SK-N-SH (cell line): Measurements from ENCODE around the gene NEMP1. TPM values are rescaled to one million over a fixed set of nuclear protein-coding genes. Genes with fewer than 3 reads are reported as not detected.
A peak's percentile ranks its signal among the peaks of the same experiment; 100 is the strongest.

Source experiments
- CTCF ChIA-PET: fragments of 300-600, 350-600 bp; formaldehyde crosslinking; extraction: SDS; loops from one replicate; lab custom pipeline; 2021; lab: Yijun Ruan, JAX
- POLR2A ChIA-PET: fragments of 350-600 bp; sonication (Branson Sonifier 250); formaldehyde crosslinking; extraction: SDS; loops from one replicate; lab custom pipeline; 2020; ENCODE audit warnings: antibody characterized with exemption, inconsistent platforms; lab: Yijun Ruan, JAX
- DNase-seq: peaks from one replicate; pipeline ENCODE4 v3.0.0; 2012
- H2AFZ ChIP-seq: fragments of 200-600 bp; sonication (generic); 2 replicates; pipeline ENCODE4 v1.8.1; 2016; ENCODE audit warnings: antibody characterized with exemption, mild to moderate bottlenecking, low read depth
- H3F3A ChIP-seq: fragments of 200-600 bp; sonication (generic); replicated peaks from 2 replicates; pipeline ENCODE3; 2016; ENCODE audit warnings: antibody characterized with exemption, mild to moderate bottlenecking; ENCODE audit not compliant: insufficient read depth
- H3K27ac ChIP-seq, 2 experiments: fragments of 200-500 bp in 1 of 2; fragments of 200-600 bp in 1 of 2; sonication (Bioruptor generic) in 1 of 2; sonication (generic), shearing (Covaris generic) in 1 of 2; 2 replicates each; pipeline versions ENCODE4 v1.5.1 to v1.6.1; 2014 to 2016; ENCODE audit warnings: low read depth in 2 of 2, inconsistent platforms in 1 of 2, low read length in 1 of 2, mild to moderate bottlenecking in 1 of 2, mixed read lengths in 1 of 2
- H3K27me3 ChIP-seq: fragments of 200-600 bp; sonication (generic), shearing (Covaris generic); 2 replicates; pipeline ENCODE4 v1.6.1; 2016; ENCODE audit warnings: mixed run types; ENCODE audit not compliant: insufficient read depth
- H3K36me3 ChIP-seq, 2 experiments: fragments of 200-500 bp in 1 of 2; fragments of 200-600 bp in 1 of 2; sonication (Bioruptor generic) in 1 of 2; sonication (generic) in 1 of 2; replicated peaks in 1 of 2; 2 replicates each; pipeline versions ENCODE3 to v1.5.1; 2014 to 2016; ENCODE audit warnings: low read length in 1 of 2, mild to moderate bottlenecking in 1 of 2; ENCODE audit not compliant: insufficient read depth in 2 of 2, control insufficient read depth in 1 of 2
- H3K4me1 ChIP-seq, 2 experiments: fragments of 200-500 bp in 1 of 2; fragments of 200-600 bp in 1 of 2; sonication (Bioruptor generic) in 1 of 2; sonication (generic), shearing (Covaris generic) in 1 of 2; 2 replicates each; pipeline versions ENCODE4 v1.5.1 to v1.6.1; 2014 to 2016; ENCODE audit warnings: low read depth in 1 of 2, low read length in 1 of 2, mixed run types in 1 of 2; ENCODE audit not compliant: insufficient read depth in 2 of 2, control insufficient read depth in 1 of 2
- H3K4me2 ChIP-seq: fragments of 200-600 bp; sonication (generic), shearing (Covaris generic); 2 replicates; pipeline ENCODE4 v1.6.1; 2017; ENCODE audit warnings: mixed run types
- H3K4me3 ChIP-seq, 2 experiments: fragments of 200-500 bp in 1 of 2; fragments of 200-600 bp in 1 of 2; sonication (Bioruptor generic) in 1 of 2; sonication (generic), shearing (Covaris generic) in 1 of 2; 2 replicates each; pipeline versions ENCODE4 v1.5.1 to v1.8.1; 2014 to 2016; ENCODE audit warnings: low read depth in 2 of 2, inconsistent platforms in 1 of 2, low read length in 1 of 2, mild to moderate bottlenecking in 1 of 2, mixed read lengths in 1 of 2, moderate library complexity in 1 of 2
- H3K79me2 ChIP-seq: fragments of 200-600 bp; sonication (generic); 2 replicates; pipeline ENCODE4 v1.8.1; 2017; ENCODE audit warnings: mild to moderate bottlenecking; ENCODE audit not compliant: insufficient read depth
- H3K9ac ChIP-seq: fragments of 200-600 bp; sonication (generic); 2 replicates; pipeline ENCODE4 v1.6.1; 2017; ENCODE audit warnings: mixed run types
- H3K9me2 ChIP-seq: fragments of 200-600 bp; sonication (generic); 2 replicates; pipeline ENCODE4 v1.6.1; 2017; ENCODE audit warnings: mixed run types
- H3K9me3 ChIP-seq: fragments of 200-600 bp; sonication (generic); 2 replicates; pipeline ENCODE4 v1.6.1; 2017; ENCODE audit warnings: mixed run types, mild to moderate bottlenecking, moderate library complexity
- H4K20me1 ChIP-seq: fragments of 200-600 bp; sonication (generic); 2 replicates; pipeline ENCODE4 v1.6.1; 2017; ENCODE audit warnings: mild to moderate bottlenecking, mixed run types; ENCODE audit not compliant: insufficient read depth
- CTCF ChIP-seq: fragments of 200-600 bp; sonication (generic); IDR thresholded peaks from 2 replicates; pipeline ENCODE4 v1.6.1; 2017; ENCODE audit warnings: antibody characterized with exemption, mild to moderate bottlenecking, moderate library complexity
- FOSL2 ChIP-seq: IDR thresholded peaks from 2 replicates; pipeline ENCODE4 v1.4.0; 2012; ENCODE audit warnings: low read depth, mild to moderate bottlenecking, moderate library complexity, borderline replicate concordance
- FOXJ3 ChIP-seq: sonication (generic); formaldehyde crosslinking; IDR thresholded peaks from 2 replicates; pipeline ENCODE4 v1.5.1; 2020; ENCODE audit warnings: mild to moderate bottlenecking, missing genetic modification reagents
- GABPA ChIP-seq: IDR thresholded peaks from 2 replicates; pipeline ENCODE4 v1.4.0; 2012; ENCODE audit warnings: low read depth, mild to moderate bottlenecking
- GATA2 ChIP-seq: sonication (generic); formaldehyde crosslinking; IDR thresholded peaks from 2 replicates; pipeline ENCODE4 v1.5.0; 2020; ENCODE audit warnings: mild to moderate bottlenecking, missing genetic modification reagents
- MEF2A ChIP-seq: IDR thresholded peaks from 2 replicates; pipeline ENCODE4 v1.4.0; 2012; ENCODE audit warnings: low read depth, borderline replicate concordance
- MXI1 ChIP-seq: IDR thresholded peaks from 2 replicates; pipeline ENCODE4 v1.6.1; 2012; ENCODE audit warnings: mild to moderate bottlenecking, low read depth, low read length, improper control_type of control experiment
- NFIC ChIP-seq: IDR thresholded peaks from 2 replicates; pipeline ENCODE4 v1.4.0; 2012; ENCODE audit warnings: borderline replicate concordance
- RXRA ChIP-seq: IDR thresholded peaks from 2 replicates; pipeline ENCODE4 v1.4.0; 2012; ENCODE audit warnings: low read depth, mild to moderate bottlenecking, borderline replicate concordance
- SIN3A ChIP-seq: IDR thresholded peaks from 2 replicates; pipeline ENCODE4 v1.6.1; 2012; ENCODE audit warnings: low read depth, mild to moderate bottlenecking, low read length, moderate library complexity, borderline replicate concordance
- TAF1 ChIP-seq: IDR thresholded peaks from 2 replicates; pipeline ENCODE4 v1.6.1; 2012; ENCODE audit warnings: low read depth, mild to moderate bottlenecking, low read length, moderate library complexity, borderline replicate concordance
- TCF12 ChIP-seq: IDR thresholded peaks from 2 replicates; pipeline ENCODE4 v1.4.0; 2012
- TEAD4 ChIP-seq: IDR thresholded peaks from 2 replicates; pipeline ENCODE4 v1.4.0; 2012; ENCODE audit warnings: mild to moderate bottlenecking, borderline replicate concordance; ENCODE audit not compliant: insufficient read depth
- USF2 ChIP-seq: fragments of 150-350 bp; IDR thresholded peaks from 2 replicates; pipeline ENCODE4 v1.6.1; 2017; ENCODE audit warnings: antibody characterized with exemption, low read length, low read depth, borderline replicate concordance
- WGBS: methylation state at CpG from one replicate; pipeline ENCODE4 v1.1.6; 2017; ENCODE audit warnings: low lambda C conversion rate; 5-methylcytosine and 5-hydroxymethylcytosine counted together
- polyA plus RNA-seq, 3 experiments: library from polyadenylated mRNA; depleted of rRNA; stranded (reverse); fragments of >200 nt; gene quantifications; 2 replicates each; pipeline ENCODE4 v1.2.3, GENCODE V29; 2012

NEMP1 gene
- polyA plus RNA-seq, 1 of the 3 experiments (the other 2 are of a cell fraction), result 6.2 TPM

GRCh38 chr12:57066245-57066644 is 12.3 kb downstream of the NEMP1 start:
- no peak for DNase-seq
- no peak for TF ChIP-seq GATA2 (CRISPR knock-in tag)
- TF ChIP-seq MEF2A, result no peak
- TF ChIP-seq CTCF, result no peak
- TF ChIP-seq TCF12, result no peak
- no peak for TF ChIP-seq GABPA
- TF ChIP-seq NFIC, result no peak
- no peak for TF ChIP-seq USF2
- no peak for TF ChIP-seq TAF1
- no peak for TF ChIP-seq SIN3A
- TF ChIP-seq FOXJ3, result no peak
- TF ChIP-seq TEAD4, result no peak
- no peak for TF ChIP-seq MXI1
- no peak for TF ChIP-seq FOSL2
- Histone ChIP-seq H3K4me2 (no peak overlapping the region), H3K9ac (no peak overlapping the region), H3K4me3 (no peak overlapping the region), H2AFZ (no peak overlapping the region), H3K27ac (no peak overlapping the region), H3K36me3 (peaks cover 17 to 19% of the 10 kb centered on the region in 2 experiments), H3F3A (peaks cover 20% of the 10 kb centered on the region), H4K20me1 (no peaks in the 10 kb centered on the region), H3K27me3 (no peaks in the 10 kb centered on the region), H3K9me3 (no peaks in the 10 kb centered on the region), H3K4me1 (peaks cover 0 to 7% of the 10 kb centered on the region in 2 experiments; a peak in 1 of 4 replicates), H3K79me2 (no peaks in the 10 kb centered on the region), H3K9me2 (no peaks in the 10 kb centered on the region)
- POLR2A ChIA-PET, result interaction anchor here (0.9 kb wide), 2 partner anchors 45 to 58 kb away, joined by 3 read pairs; partner anchors contain the start of gene STAT6
- CTCF ChIA-PET, result interaction anchor here (0.7 to 5.5 kb wide), 10 partner anchors 10 to 108 kb away, joined by 3 to 28 read pairs (median 4); partner anchors contain the start of genes STAT6, TAC3 and ZBTB39
- WGBS, result 98% methylated on average over 2 of the region's 2 CpGs

GRCh38 chr12:57063991-57064685 is 14.5 kb downstream of the NEMP1 start:
- 71% methylated on average over 5 of the region's 5 CpGs for WGBS
- no peaks in the 10 kb centered on the region for H3K27me3 ChIP-seq
- no peaks in the 10 kb centered on the region for H3K9me3 ChIP-seq
- peak overlapping the region; percentile 8; the same call in 1 of the 2 replicates for H3K9ac ChIP-seq
- H3K4me2 ChIP-seq, result no peak overlapping the region
- DNase-seq, result no peak
- H3K79me2 ChIP-seq, result no peaks in the 10 kb centered on the region
- TF ChIP-seq RXRA (no peak), GATA2 (CRISPR knock-in tag) (no peak)
- peak overlapping the region in 1 of 2 experiments; percentile 10; a peak in 1 of 4 replicates for H3K27ac ChIP-seq
- H3K4me3 ChIP-seq, result no peak overlapping the region
- H3K4me1 ChIP-seq, result peaks cover 0 to 7% of the 10 kb centered on the region in 2 experiments; a peak in 1 of 4 replicates
- H2AFZ ChIP-seq, result no peak overlapping the region
- peaks cover 22% of the 10 kb centered on the region in 2 experiments for H3K36me3 ChIP-seq
- H4K20me1 ChIP-seq, result no peaks in the 10 kb centered on the region
- H3K9me2 ChIP-seq, result no peaks in the 10 kb centered on the region
- peaks cover 13% of the 10 kb centered on the region for H3F3A ChIP-seq
- POLR2A ChIA-PET, result no interaction called here
- CTCF ChIA-PET, result interaction anchor here (1.0 to 8.9 kb wide), 14 partner anchors 15 to 119 kb away, joined by 3 to 257 read pairs (median 10); partner anchors contain the start of genes MYO1A, STAT6, TAC3 and ZBTB39
